ENCODE data around the gene NOLC1.

DNA sequence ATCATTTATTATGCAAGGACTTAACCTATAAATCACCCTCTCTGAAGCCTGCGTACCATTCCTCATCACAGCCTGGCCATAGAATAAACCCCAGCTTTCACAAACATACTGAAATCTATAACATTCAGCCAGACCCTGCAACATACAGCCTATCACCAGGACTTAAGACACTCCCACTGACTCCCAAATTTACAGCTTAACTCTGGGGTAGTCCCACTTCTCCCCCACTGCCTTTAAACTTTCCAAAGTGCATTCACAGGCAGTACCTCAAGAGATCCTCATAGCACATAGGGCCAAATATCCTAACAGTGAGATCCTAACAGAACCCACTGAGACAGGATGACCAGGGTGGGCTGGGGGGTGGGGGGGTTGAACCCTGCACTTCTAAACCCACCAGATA is 35.5 kb upstream of the NOLC1 start:
- TF ChIP-seq EZH2 (IDR thresholded peaks at IDR 0.05; ENCODE audit: low read length, unreplicated experiment): no peak
- TF ChIP-seq, protein P1, sequence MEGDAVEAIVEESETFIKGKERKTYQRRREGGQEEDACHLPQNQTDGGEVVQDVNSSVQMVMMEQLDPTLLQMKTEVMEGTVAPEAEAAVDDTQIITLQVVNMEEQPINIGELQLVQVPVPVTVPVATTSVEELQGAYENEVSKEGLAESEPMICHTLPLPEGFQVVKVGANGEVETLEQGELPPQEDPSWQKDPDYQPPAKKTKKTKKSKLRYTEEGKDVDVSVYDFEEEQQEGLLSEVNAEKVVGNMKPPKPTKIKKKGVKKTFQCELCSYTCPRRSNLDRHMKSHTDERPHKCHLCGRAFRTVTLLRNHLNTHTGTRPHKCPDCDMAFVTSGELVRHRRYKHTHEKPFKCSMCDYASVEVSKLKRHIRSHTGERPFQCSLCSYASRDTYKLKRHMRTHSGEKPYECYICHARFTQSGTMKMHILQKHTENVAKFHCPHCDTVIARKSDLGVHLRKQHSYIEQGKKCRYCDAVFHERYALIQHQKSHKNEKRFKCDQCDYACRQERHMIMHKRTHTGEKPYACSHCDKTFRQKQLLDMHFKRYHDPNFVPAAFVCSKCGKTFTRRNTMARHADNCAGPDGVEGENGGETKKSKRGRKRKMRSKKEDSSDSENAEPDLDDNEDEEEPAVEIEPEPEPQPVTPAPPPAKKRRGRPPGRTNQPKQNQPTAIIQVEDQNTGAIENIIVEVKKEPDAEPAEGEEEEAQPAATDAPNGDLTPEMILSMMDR (conservative IDR thresholded peaks at IDR 0.05; ENCODE audit: low read depth, low read length): no peak

All from PC-3 (cell line).